AG08395 (cell line): Measurements from ENCODE around the gene KCNMA1.

Experiments used
- DNase-seq: peaks from one replicate; pipeline ENCODE4 v3.0.0; 2012; ENCODE audit warnings: mixed read lengths, low spot score

Gene KCNMA1

GRCh38 chr10:77448226-77448625 lies 189.4 kb downstream of the KCNMA1 start:
- no peak for DNase-seq

GRCh38 chr10:77446700-77447099 lies 190.9 kb downstream of the KCNMA1 start:
- DNase-seq, result no peak

- no peak for DNase-seq
These were observed 192.1 kb downstream of the KCNMA1 start for GRCh38 chr10:77445547-77445946.

GRCh38 chr10:77444041-77444440 lies 193.6 kb downstream of the KCNMA1 start:
- DNase-seq, result no peak

- DNase-seq, result no peak
These were observed 194.9 kb downstream of the KCNMA1 start for GRCh38 chr10:77442699-77443189.

GRCh38 chr10:77441353-77442166 lies 196.0 kb downstream of the KCNMA1 start:
- no peak for DNase-seq

- DNase-seq, result no peak
These were observed 201.2 kb downstream of the KCNMA1 start for GRCh38 chr10:77436257-77436975.

- DNase-seq, result no peak
These were observed 204.1 kb downstream of the KCNMA1 start for GRCh38 chr10:77433546-77433945.

GRCh38 chr10:77431980-77432797 lies 205.4 kb downstream of the KCNMA1 start:
- no peak for DNase-seq

- DNase-seq, result no peak
These were observed 206.4 kb downstream of the KCNMA1 start for GRCh38 chr10:77431209-77431611.

- no peak for DNase-seq
These were observed 207.1 kb downstream of the KCNMA1 start for GRCh38 chr10:77430530-77430929.

- peak; percentile 72 for DNase-seq
These were observed 208.8 kb downstream of the KCNMA1 start for GRCh38 chr10:77428691-77429395.

- no peak for DNase-seq
These were observed 213.4 kb downstream of the KCNMA1 start for GRCh38 chr10:77424257-77424656.

- no peak for DNase-seq
These were observed 214.9 kb downstream of the KCNMA1 start for GRCh38 chr10:77422491-77423338.

GRCh38 chr10:77421591-77421990 lies 216.0 kb downstream of the KCNMA1 start:
- no peak for DNase-seq

GRCh38 chr10:77420947-77421523 lies 216.6 kb downstream of the KCNMA1 start:
- DNase-seq, result no peak

- DNase-seq, result no peak
These were observed 217.6 kb downstream of the KCNMA1 start for GRCh38 chr10:77419979-77420378.

- no peak for DNase-seq
These were observed 218.6 kb downstream of the KCNMA1 start for GRCh38 chr10:77419056-77419455.

GRCh38 chr10:77417806-77418640 lies 219.6 kb downstream of the KCNMA1 start:
- no peak for DNase-seq
